Hepatocyte (in vitro differentiated cells): ENCODE data around the gene ZNF419.
"Not testable (repeated sequence)": the region's sequence is repeated elsewhere in the genome, so short reads cannot be mapped to it uniquely, and the experiment has no call there.

Experiments used
- EZH2 ChIP-seq: fragments of 200-600 bp; sonication (generic); IDR thresholded peaks from 2 replicates; pipeline ENCODE4 v1.6.1; 2016; ENCODE audit warnings: antibody characterized with exemption, mild to moderate bottlenecking, borderline replicate concordance
- EZH2phosphoT487 ChIP-seq: fragments of 200-600 bp; sonication (generic); IDR thresholded peaks from one replicate; pipeline ENCODE4 v1.6.1; 2018; ENCODE audit warnings: antibody characterized with exemption, mild to moderate bottlenecking, low read depth, moderate library complexity; ENCODE audit not compliant: unreplicated experiment, severe bottlenecking
- TF ChIP-seq, protein P1 (sequence below): fragments of 200-600 bp; sonication (generic); IDR thresholded peaks from 2 replicates; pipeline ENCODE4 v1.5.1; 2016; ENCODE audit warnings: antibody characterized with exemption, mild to moderate bottlenecking; ENCODE audit not compliant: poor library complexity

DNA sequence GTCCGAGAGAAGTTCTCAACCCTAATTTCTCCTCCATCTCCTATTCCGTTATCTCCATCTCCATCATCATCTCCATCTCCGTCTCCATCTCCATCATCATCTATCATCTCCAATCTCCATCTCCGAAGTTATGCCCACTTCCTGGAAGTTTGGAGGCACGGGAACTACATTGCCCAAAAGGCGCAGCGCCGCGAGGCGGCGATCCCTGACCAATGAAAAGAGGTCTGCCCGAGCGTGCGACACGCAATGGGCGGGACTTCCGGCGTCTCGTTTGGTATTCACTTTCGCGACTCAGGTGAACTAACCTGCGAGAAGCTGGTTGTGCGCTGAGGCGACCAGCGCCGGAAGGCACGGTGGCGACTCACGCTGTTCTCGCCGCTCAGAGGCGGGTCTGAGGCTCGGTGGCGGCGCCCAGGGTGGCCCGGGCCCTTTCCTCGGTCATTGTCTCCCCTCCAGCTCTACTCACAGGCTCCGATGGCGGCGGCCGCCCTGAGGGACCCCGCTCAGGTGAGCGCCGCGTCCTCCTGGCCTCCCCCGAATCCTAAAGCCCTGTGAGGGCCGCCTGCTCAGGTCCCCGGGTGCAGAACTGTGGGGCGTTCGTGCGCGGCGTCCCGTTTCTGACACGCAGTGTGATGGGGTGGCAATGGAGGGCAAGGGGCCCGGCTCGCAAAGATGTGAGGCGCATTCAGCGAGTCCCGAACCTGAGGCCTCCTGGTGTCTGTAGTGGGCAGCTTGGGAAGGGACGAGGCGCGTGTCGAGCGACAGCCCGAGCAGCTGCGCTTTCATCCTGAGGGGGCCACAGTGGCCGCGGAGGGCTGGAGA, at the start of gene ZNF419:
- TF ChIP-seq, protein P1, sequence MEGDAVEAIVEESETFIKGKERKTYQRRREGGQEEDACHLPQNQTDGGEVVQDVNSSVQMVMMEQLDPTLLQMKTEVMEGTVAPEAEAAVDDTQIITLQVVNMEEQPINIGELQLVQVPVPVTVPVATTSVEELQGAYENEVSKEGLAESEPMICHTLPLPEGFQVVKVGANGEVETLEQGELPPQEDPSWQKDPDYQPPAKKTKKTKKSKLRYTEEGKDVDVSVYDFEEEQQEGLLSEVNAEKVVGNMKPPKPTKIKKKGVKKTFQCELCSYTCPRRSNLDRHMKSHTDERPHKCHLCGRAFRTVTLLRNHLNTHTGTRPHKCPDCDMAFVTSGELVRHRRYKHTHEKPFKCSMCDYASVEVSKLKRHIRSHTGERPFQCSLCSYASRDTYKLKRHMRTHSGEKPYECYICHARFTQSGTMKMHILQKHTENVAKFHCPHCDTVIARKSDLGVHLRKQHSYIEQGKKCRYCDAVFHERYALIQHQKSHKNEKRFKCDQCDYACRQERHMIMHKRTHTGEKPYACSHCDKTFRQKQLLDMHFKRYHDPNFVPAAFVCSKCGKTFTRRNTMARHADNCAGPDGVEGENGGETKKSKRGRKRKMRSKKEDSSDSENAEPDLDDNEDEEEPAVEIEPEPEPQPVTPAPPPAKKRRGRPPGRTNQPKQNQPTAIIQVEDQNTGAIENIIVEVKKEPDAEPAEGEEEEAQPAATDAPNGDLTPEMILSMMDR: not testable (repeated sequence)
- not testable (repeated sequence) for TF ChIP-seq EZH2phosphoT487, EZH2
